HCT116 (cell line): ENCODE data around the gene SLC46A3. TPM values are rescaled to one million over a fixed set of nuclear protein-coding genes. Genes with fewer than 3 reads are reported as not detected.

ENCODE experiments used
- ATAC-seq: fragments of 200-7000 bp; cut with Tn5 transposase; 2 replicates; pipeline ENCODE4 v1.9.1; 2020; ENCODE audit warnings: mild to moderate bottlenecking, moderate library complexity
- BruUV-seq: library from RNA; stranded (reverse); fragments of 400-500 nt; replicated peaks from 2 replicates; lab custom pipeline; 2021; lab: Mats Ljungman, UMichigan
- CTCF ChIA-PET: fragments of 300-600 bp; sonication (Branson Sonifier 250); formaldehyde crosslinking; loops from one replicate; lab custom pipeline; 2021; ENCODE audit warnings: antibody characterized with exemption; lab: Charles Lee
- POLR2A ChIA-PET: fragments of 300-600, 350-600 bp; sonication (Branson Sonifier 250); formaldehyde crosslinking; loops from one replicate; lab custom pipeline; 2021; ENCODE audit warnings: antibody characterized with exemption; lab: Charles Lee
- RAD21 ChIA-PET, 2 experiments: fragments of 300-600 bp; sonication (Branson Sonifier 250); formaldehyde crosslinking; loops; one replicate each; lab custom pipeline; 2023; ENCODE audit warnings: low total read pairs in 2 of 2; ENCODE audit not compliant: uncharacterized antibody in 2 of 2, unreplicated experiment in 2 of 2, low non-redundant PET in 1 of 2; lab: Charles Lee
- DNase-seq: peaks from one replicate; pipeline ENCODE4 v3.0.0-alpha.2; 2010; ENCODE audit warnings: low read depth, low spot score
- H2AFZ ChIP-seq: fragments of 200-600 bp; shearing (Covaris generic), sonication (generic); 2 replicates; pipeline ENCODE4 v1.6.1; 2017; ENCODE audit warnings: low read depth, mixed run types, mixed read lengths, antibody characterized with exemption, low read length; ENCODE audit not compliant: poor library complexity, severe bottlenecking
- H3K27ac ChIP-seq: 2 replicates; pipeline ENCODE4 v1.5.1; 2012; ENCODE audit warnings: low read depth, low read length
- H3K27me3 ChIP-seq: fragments of 200-600 bp; sonication (generic); 2 replicates; pipeline ENCODE4 v1.6.1; 2016; ENCODE audit warnings: mixed run types, low read length, mixed read lengths; ENCODE audit not compliant: insufficient read depth
- H3K36me3 ChIP-seq, 2 experiments: fragments of 200-500 bp in 1 of 2; fragments of 200-600 bp in 1 of 2; sonication (Bioruptor generic) in 1 of 2; sonication (generic) in 1 of 2; 2 replicates each; pipeline versions ENCODE4 v1.5.1 to v1.6.1; 2014 to 2016; ENCODE audit warnings: low read length in 2 of 2, inconsistent platforms in 1 of 2, mixed read lengths in 1 of 2, mixed run types in 1 of 2; ENCODE audit not compliant: insufficient read depth in 2 of 2, control insufficient read depth in 1 of 2
- H3K4me1 ChIP-seq, 2 experiments: fragments of 200-600 bp in 1 of 2; sonication (generic) in 1 of 2; 2 replicates each; pipeline versions ENCODE4 v1.5.1 to v1.6.1; 2012 to 2017; ENCODE audit warnings: low read length in 2 of 2, inconsistent platforms in 1 of 2, mild to moderate bottlenecking in 1 of 2, mixed read lengths in 1 of 2, mixed run types in 1 of 2, moderate library complexity in 1 of 2; ENCODE audit not compliant: insufficient read depth in 2 of 2, control insufficient read depth in 1 of 2
- H3K4me2 ChIP-seq: fragments of 200-600 bp; sonication (generic); 2 replicates; pipeline ENCODE4 v1.6.1; 2017; ENCODE audit warnings: mixed run types, low read length, mixed read lengths
- H3K4me3 ChIP-seq, 2 experiments: fragments of 200-600 bp in 1 of 2; sonication (generic) in 1 of 2; replicated peaks in 1 of 2; 2 replicates each; pipeline ENCODE4 v1.5.1; 2011 to 2016; ENCODE audit warnings: low read length in 2 of 2, control low read depth in 1 of 2, low read depth in 1 of 2, mild to moderate bottlenecking in 1 of 2, mixed read lengths in 1 of 2, mixed run types in 1 of 2
- H3K79me2 ChIP-seq: fragments of 200-600 bp; sonication (generic); 2 replicates; pipeline ENCODE4 v1.6.1; 2017; ENCODE audit warnings: mild to moderate bottlenecking, mixed run types, low read length, moderate library complexity, mixed read lengths; ENCODE audit not compliant: insufficient read depth
- H3K9ac ChIP-seq: fragments of 200-600 bp; sonication (generic); 2 replicates; pipeline ENCODE4 v1.6.1; 2016; ENCODE audit warnings: low read length, mixed read lengths
- H3K9me2 ChIP-seq: fragments of 200-600 bp; sonication (generic), shearing (Covaris generic); 2 replicates; pipeline ENCODE4 v1.6.1; 2017; ENCODE audit warnings: mixed run types, mild to moderate bottlenecking, moderate library complexity; ENCODE audit not compliant: insufficient read depth
- H3K9me3 ChIP-seq, 2 experiments: fragments of 200-500 bp in 1 of 2; fragments of 200-600 bp in 1 of 2; sonication (Bioruptor generic) in 1 of 2; sonication (generic) in 1 of 2; 2 replicates each; pipeline ENCODE4 v1.6.1; 2014 to 2017; ENCODE audit warnings: low read length in 2 of 2, mixed read lengths in 2 of 2, inconsistent platforms in 1 of 2, low read depth in 1 of 2, mild to moderate bottlenecking in 1 of 2, mixed run types in 1 of 2, moderate library complexity in 1 of 2; ENCODE audit not compliant: control insufficient read depth in 1 of 2, insufficient read depth in 1 of 2
- H4K20me1 ChIP-seq: fragments of 200-600 bp; sonication (generic), shearing (Covaris generic); 2 replicates; pipeline ENCODE4 v1.6.1; 2017; ENCODE audit warnings: mixed run types, mild to moderate bottlenecking, moderate library complexity; ENCODE audit not compliant: insufficient read depth
- ATF3 ChIP-seq: IDR thresholded peaks from 2 replicates; pipeline ENCODE4 v1.6.1; 2012
- CEBPB ChIP-seq: IDR thresholded peaks from 2 replicates; pipeline ENCODE4 v1.6.1; 2012; ENCODE audit warnings: low read depth
- CTCF ChIP-seq, 3 experiments: fragments of 200-600 bp in 1 of 3; sonication (generic) in 1 of 3; IDR thresholded peaks in 2 of 3; conservative IDR thresholded peaks in 1 of 3; 2 replicates each; pipeline ENCODE4 v1.5.1; 2012 to 2017; ENCODE audit warnings: low read depth in 2 of 3, low read length in 2 of 3, antibody characterized with exemption in 1 of 3, borderline replicate concordance in 1 of 3, control low read depth in 1 of 3, mild to moderate bottlenecking in 1 of 3, mixed read lengths in 1 of 3, mixed run types in 1 of 3, moderate library complexity in 1 of 3; ENCODE audit not compliant: insufficient read depth in 1 of 3
- EZH2phosphoT487 ChIP-seq: fragments of 200-600 bp; IDR thresholded peaks from 2 replicates; pipeline ENCODE4 v1.6.1; 2018; ENCODE audit warnings: antibody characterized with exemption, borderline replicate concordance
- JUND ChIP-seq: IDR thresholded peaks from 2 replicates; pipeline ENCODE4 v1.6.1; 2012
- MAX ChIP-seq: IDR thresholded peaks from 2 replicates; pipeline ENCODE4 v1.6.1; 2012
- POLR2AphosphoS5 ChIP-seq: IDR thresholded peaks from 2 replicates; pipeline ENCODE4 v1.6.1; 2011; ENCODE audit warnings: mild to moderate bottlenecking, low read depth, low read length, moderate library complexity
- RAD21 ChIP-seq: IDR thresholded peaks from 2 replicates; pipeline ENCODE4 v1.6.1; 2012; ENCODE audit warnings: low read depth, mild to moderate bottlenecking
- REST ChIP-seq: IDR thresholded peaks from 2 replicates; pipeline ENCODE4 v1.6.1; 2012; ENCODE audit warnings: low read depth
- TCF7L2 ChIP-seq: IDR thresholded peaks from 2 replicates; pipeline ENCODE4 v1.7.0; 2011; ENCODE audit warnings: borderline replicate concordance, inconsistent platforms; ENCODE audit not compliant: insufficient read depth, insufficient read length; ENCODE audit errors: extremely low read depth
- ZBTB33 ChIP-seq: IDR thresholded peaks from 2 replicates; pipeline ENCODE4 v1.6.1; 2011; ENCODE audit warnings: mild to moderate bottlenecking, low read length, moderate library complexity; ENCODE audit not compliant: insufficient replicate concordance; ENCODE audit errors: extremely low read depth
- ZFX ChIP-seq: fragments of 450-650 bp; IDR thresholded peaks from 2 replicates; pipeline ENCODE4 v1.6.1; 2017
- ZNF274 ChIP-seq: fragments of 200-500 bp; sonication (Bioruptor generic); IDR thresholded peaks from 2 replicates; pipeline ENCODE4 v1.6.1; 2014; ENCODE audit warnings: mild to moderate bottlenecking, low read depth, low read length, inconsistent platforms
- intact Hi-C: fragments of 100-400 bp; cut with micrococcal nuclease; formaldehyde crosslinking; loops from 2 replicates; pipeline ENCODE4 v1.10.0; 2022
- total RNA-seq: library from RNA; stranded (reverse); gene quantifications from one replicate; pipeline ENCODE4 v1.2.1, GENCODE V29; 2021; ENCODE audit not compliant: unreplicated experiment

The SLC46A3 gene
- total RNA-seq, 1 experiment from 2014 or later = 0.93 TPM

- intact Hi-C loops = no loop called here
- BruUV-seq = no TSS peak
- H3K36me3 ChIP-seq = no peaks in the 10 kb centered on the region
- H2AFZ ChIP-seq = no peak overlapping the region
- no peaks in the 10 kb centered on the region for H3K79me2 ChIP-seq
- H3K4me1 ChIP-seq = no peaks in the 10 kb centered on the region
- POLR2A ChIA-PET = no interaction called here
- no peaks in the 10 kb centered on the region for H3K9me2 ChIP-seq
- no peak overlapping the region for H3K4me3 ChIP-seq
- RAD21 ChIA-PET = no interaction called here
- CTCF ChIA-PET = no interaction called here
- no peak overlapping the region for H3K27ac ChIP-seq
- H3K9ac ChIP-seq = no peak overlapping the region
- H3K27me3 ChIP-seq = no peaks in the 10 kb centered on the region
- no peak for TF ChIP-seq TCF7L2
- TF ChIP-seq ZFX = no peak
- no peak for TF ChIP-seq RAD21
- TF ChIP-seq REST = no peak
- TF ChIP-seq CTCF (IDR thresholded peaks at IDR 0.05 in 2 of 3, conservative IDR thresholded peaks at IDR 0.05 in 1 of 3; ENCODE audit: borderline replicate concordance in 1 of 3, insufficient read depth in 1 of 3, low read depth in 2 of 3, low read length in 2 of 3) = no peak
- no peak for TF ChIP-seq JUND
- no peak for TF ChIP-seq ZBTB33
- TF ChIP-seq POLR2AphosphoS5 = no peak
- TF ChIP-seq CEBPB = no peak
- no peak for TF ChIP-seq MAX
- no peak for TF ChIP-seq ZNF274
- no peak for TF ChIP-seq EZH2phosphoT487
- TF ChIP-seq ATF3 = no peak
- TF ChIP-seq, all 23 proteins: peak for 0
- no peak for ATAC-seq
- H3K9me3 ChIP-seq = no peaks in the 10 kb centered on the region
- no peak overlapping the region for H3K4me2 ChIP-seq
- no peak for DNase-seq
- no peaks in the 10 kb centered on the region for H4K20me1 ChIP-seq
Measured at GRCh38 chr13:28725046-28725610, 6.4 kb upstream of the SLC46A3 start.
